Ureter (tissue), 1 donor: ENCODE results near the gene DCP1B. TPM values are rescaled to one million over a fixed set of nuclear protein-coding genes. Genes with fewer than 3 reads are reported as not detected.

ENCODE experiments used
- DNase-seq: peaks from one replicate; pipeline ENCODE4 v3.0.0-alpha.2; 2020; ENCODE audit warnings: low spot score
- total RNA-seq: library from RNA; stranded (reverse); gene quantifications from one replicate; pipeline ENCODE4 v1.2.4, GENCODE V29; 2023
- donor health status: DM: yes; HTN: yes; CAD: no.

The DCP1B gene
- total RNA-seq, 1 donor from 2014 or later: 24.3 TPM

DNA sequence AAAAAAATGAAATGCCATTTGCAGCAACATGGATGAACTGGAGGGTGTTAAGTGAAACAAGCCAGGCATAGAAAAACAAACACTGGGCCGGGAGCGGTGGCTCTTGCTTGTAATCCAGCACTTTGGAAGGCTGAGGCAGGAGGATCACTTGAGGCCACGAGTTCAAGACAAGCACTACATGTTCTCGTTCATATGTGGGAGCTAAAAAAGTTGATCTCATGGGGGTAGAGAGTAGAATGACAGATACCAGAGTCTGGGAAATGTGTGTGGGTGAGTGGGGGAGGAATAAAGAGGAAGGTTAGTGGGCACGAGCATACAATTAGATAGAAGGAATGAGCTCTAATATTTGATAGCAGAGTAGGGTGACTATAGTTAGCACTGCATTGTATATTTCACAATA lies 107.3 kb downstream of the DCP1B start:
- no peak for DNase-seq

Other genes starting within 250 kb of the DCP1B start
- not detected for gene LRTM2, start 183.9 kb downstream of the DCP1B start, total RNA-seq
- 3.4 TPM for gene CACNA2D4, start 85.8 kb downstream of the DCP1B start, total RNA-seq
- gene CACNA1C, start 48.5 kb upstream of the DCP1B start, total RNA-seq: 30.1 TPM